Panc1 (cell line): ENCODE measurements around the gene BMI1. TPM values are rescaled to one million over a fixed set of nuclear protein-coding genes. Genes with fewer than 3 reads are reported as not detected.

ENCODE experiments used
- ATAC-seq: fragments of 200-7000 bp; cut with Tn5 transposase; 2 replicates; pipeline ENCODE4 v1.9.1; 2020; ENCODE audit warnings: mild to moderate bottlenecking, moderate library complexity
- BruUV-seq: library from RNA; stranded (reverse); fragments of 400-500 nt; replicated peaks from 2 replicates; lab custom pipeline; 2021; lab: Mats Ljungman, UMichigan
- CTCF ChIA-PET: fragments of 300-600 bp; sonication (Branson Sonifier 250); formaldehyde crosslinking; loops from one replicate; lab custom pipeline; 2022; ENCODE audit warnings: antibody characterized with exemption; lab: Charles Lee
- POLR2A ChIA-PET: fragments of 300-600 bp; sonication (Branson Sonifier 250); formaldehyde crosslinking; loops from one replicate; lab custom pipeline; 2022; ENCODE audit warnings: antibody characterized with exemption; lab: Charles Lee
- DNase-seq: peaks from one replicate; pipeline ENCODE4 v3.0.0-alpha.2; 2010; ENCODE audit warnings: low read depth, low spot score
- H3K27ac ChIP-seq: 2 replicates; pipeline ENCODE4 v1.5.1; 2011; ENCODE audit warnings: mild to moderate bottlenecking, low read length, inconsistent platforms
- H3K27me3 ChIP-seq: fragments of 200-500 bp; sonication (Bioruptor generic); 2 replicates; pipeline ENCODE4 v1.6.0; 2014; ENCODE audit warnings: low read length, inconsistent platforms; ENCODE audit not compliant: control insufficient read depth, insufficient read depth
- H3K36me3 ChIP-seq: fragments of 200-500 bp; sonication (Bioruptor generic); 2 replicates; pipeline ENCODE4 v1.5.1; 2014; ENCODE audit warnings: inconsistent platforms, mild to moderate bottlenecking, low read length, moderate library complexity; ENCODE audit not compliant: control insufficient read depth, insufficient read depth
- H3K4me1 ChIP-seq: 2 replicates; pipeline ENCODE4 v1.5.1; 2011; ENCODE audit warnings: inconsistent platforms, mild to moderate bottlenecking, low read length, moderate library complexity; ENCODE audit not compliant: control insufficient read depth, insufficient read depth
- H3K4me3 ChIP-seq, 2 experiments: 2 replicates each; pipeline ENCODE4 v1.5.1; 2011 to 2012; ENCODE audit warnings: low read depth in 2 of 2, low read length in 2 of 2, mild to moderate bottlenecking in 2 of 2, inconsistent platforms in 1 of 2, moderate library complexity in 1 of 2
- H3K9me3 ChIP-seq: fragments of 200-500 bp; sonication (Bioruptor generic); 2 replicates; pipeline ENCODE4 v1.5.1; 2014; ENCODE audit warnings: low read depth, mild to moderate bottlenecking, inconsistent platforms, low read length, moderate library complexity; ENCODE audit not compliant: control insufficient read depth, insufficient read depth
- POLR2AphosphoS5 ChIP-seq: IDR thresholded peaks from 2 replicates; pipeline ENCODE4 v1.6.1; 2012; ENCODE audit warnings: mild to moderate bottlenecking, low read depth, low read length, moderate library complexity
- SIN3A ChIP-seq: IDR thresholded peaks from 2 replicates; pipeline ENCODE4 v1.6.1; 2012; ENCODE audit warnings: low read depth, mild to moderate bottlenecking, low read length, moderate library complexity, borderline replicate concordance; ENCODE audit not compliant: insufficient read depth
- TCF7L2 ChIP-seq: IDR thresholded peaks from 2 replicates; pipeline ENCODE4 v1.6.1; 2011; ENCODE audit warnings: mild to moderate bottlenecking, low read depth, low read length, inconsistent platforms
- in situ Hi-C: cut with HindIII; loops from 2 replicates; pipeline ENCODE4 v1.10.0; 2016; ENCODE audit warnings: low sequenced_read_pairs, low pct_unique_long_range_greater_than_20kb
- intact Hi-C: fragments of 100-400 bp; cut with micrococcal nuclease; formaldehyde crosslinking; loops from one replicate; pipeline ENCODE4 v1.10.0; 2022; ENCODE audit not compliant: unreplicated experiment
- total RNA-seq: library from RNA; stranded (reverse); gene quantifications from one replicate; pipeline ENCODE4 v1.2.1, GENCODE V29; 2021; ENCODE audit not compliant: unreplicated experiment
- TF ChIP-seq, protein P1 (sequence below): fragments of 450-650 bp; IDR thresholded peaks from 2 replicates; pipeline ENCODE4 v1.5.1; 2017; ENCODE audit warnings: mild to moderate bottlenecking
- TF ChIP-seq, protein P2 (sequence below), 2 experiments: IDR thresholded peaks; 2 replicates each; pipeline ENCODE4 v1.6.1; 2011 to 2012; ENCODE audit warnings: low read depth in 2 of 2, control low read depth in 1 of 2, low read length in 1 of 2, mild to moderate bottlenecking in 1 of 2, moderate library complexity in 1 of 2; ENCODE audit not compliant: insufficient read depth in 1 of 2

Gene BMI1
- total RNA-seq, 1 experiment from 2014 or later, result 55.1 TPM

GRCh38 chr10:22363305-22363704, 42.4 kb downstream of the BMI1 start:
- ChIA-PET POLR2A (interaction anchor here (0.8 kb wide), 1 partner anchor 175 kb away, joined by 3 read pairs; no protein-coding TSS in a partner anchor), CTCF (no interaction called here)
- BruUV-seq, result no TSS peak
- intact Hi-C loops, result no loop called here
- no peaks in the 10 kb centered on the region for H3K9me3 ChIP-seq
- H3K27me3 ChIP-seq, result no peaks in the 10 kb centered on the region
- H3K27ac ChIP-seq, result no peak overlapping the region
- ATAC-seq (no peak), DNase-seq (no peak)
- TF ChIP-seq POLR2AphosphoS5 (no peak), SIN3A (no peak), TCF7L2 (no peak)
- TF ChIP-seq, protein P1, sequence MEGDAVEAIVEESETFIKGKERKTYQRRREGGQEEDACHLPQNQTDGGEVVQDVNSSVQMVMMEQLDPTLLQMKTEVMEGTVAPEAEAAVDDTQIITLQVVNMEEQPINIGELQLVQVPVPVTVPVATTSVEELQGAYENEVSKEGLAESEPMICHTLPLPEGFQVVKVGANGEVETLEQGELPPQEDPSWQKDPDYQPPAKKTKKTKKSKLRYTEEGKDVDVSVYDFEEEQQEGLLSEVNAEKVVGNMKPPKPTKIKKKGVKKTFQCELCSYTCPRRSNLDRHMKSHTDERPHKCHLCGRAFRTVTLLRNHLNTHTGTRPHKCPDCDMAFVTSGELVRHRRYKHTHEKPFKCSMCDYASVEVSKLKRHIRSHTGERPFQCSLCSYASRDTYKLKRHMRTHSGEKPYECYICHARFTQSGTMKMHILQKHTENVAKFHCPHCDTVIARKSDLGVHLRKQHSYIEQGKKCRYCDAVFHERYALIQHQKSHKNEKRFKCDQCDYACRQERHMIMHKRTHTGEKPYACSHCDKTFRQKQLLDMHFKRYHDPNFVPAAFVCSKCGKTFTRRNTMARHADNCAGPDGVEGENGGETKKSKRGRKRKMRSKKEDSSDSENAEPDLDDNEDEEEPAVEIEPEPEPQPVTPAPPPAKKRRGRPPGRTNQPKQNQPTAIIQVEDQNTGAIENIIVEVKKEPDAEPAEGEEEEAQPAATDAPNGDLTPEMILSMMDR, result no peak
- TF ChIP-seq, protein P2, sequence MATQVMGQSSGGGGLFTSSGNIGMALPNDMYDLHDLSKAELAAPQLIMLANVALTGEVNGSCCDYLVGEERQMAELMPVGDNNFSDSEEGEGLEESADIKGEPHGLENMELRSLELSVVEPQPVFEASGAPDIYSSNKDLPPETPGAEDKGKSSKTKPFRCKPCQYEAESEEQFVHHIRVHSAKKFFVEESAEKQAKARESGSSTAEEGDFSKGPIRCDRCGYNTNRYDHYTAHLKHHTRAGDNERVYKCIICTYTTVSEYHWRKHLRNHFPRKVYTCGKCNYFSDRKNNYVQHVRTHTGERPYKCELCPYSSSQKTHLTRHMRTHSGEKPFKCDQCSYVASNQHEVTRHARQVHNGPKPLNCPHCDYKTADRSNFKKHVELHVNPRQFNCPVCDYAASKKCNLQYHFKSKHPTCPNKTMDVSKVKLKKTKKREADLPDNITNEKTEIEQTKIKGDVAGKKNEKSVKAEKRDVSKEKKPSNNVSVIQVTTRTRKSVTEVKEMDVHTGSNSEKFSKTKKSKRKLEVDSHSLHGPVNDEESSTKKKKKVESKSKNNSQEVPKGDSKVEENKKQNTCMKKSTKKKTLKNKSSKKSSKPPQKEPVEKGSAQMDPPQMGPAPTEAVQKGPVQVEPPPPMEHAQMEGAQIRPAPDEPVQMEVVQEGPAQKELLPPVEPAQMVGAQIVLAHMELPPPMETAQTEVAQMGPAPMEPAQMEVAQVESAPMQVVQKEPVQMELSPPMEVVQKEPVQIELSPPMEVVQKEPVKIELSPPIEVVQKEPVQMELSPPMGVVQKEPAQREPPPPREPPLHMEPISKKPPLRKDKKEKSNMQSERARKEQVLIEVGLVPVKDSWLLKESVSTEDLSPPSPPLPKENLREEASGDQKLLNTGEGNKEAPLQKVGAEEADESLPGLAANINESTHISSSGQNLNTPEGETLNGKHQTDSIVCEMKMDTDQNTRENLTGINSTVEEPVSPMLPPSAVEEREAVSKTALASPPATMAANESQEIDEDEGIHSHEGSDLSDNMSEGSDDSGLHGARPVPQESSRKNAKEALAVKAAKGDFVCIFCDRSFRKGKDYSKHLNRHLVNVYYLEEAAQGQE (IDR thresholded peaks at IDR 0.05; ENCODE audit: insufficient read depth in 1 of 2, low read depth in 2 of 2, low read length in 1 of 2), result no peak
- H3K4me3 ChIP-seq, result no peak overlapping the region
- no peaks in the 10 kb centered on the region for H3K36me3 ChIP-seq
- H3K4me1 ChIP-seq, result no peaks in the 10 kb centered on the region
- in situ Hi-C loops, result no loop called here

GRCh38 chr10:22364407-22365140, 43.7 kb downstream of the BMI1 start:
- BruUV-seq, result no TSS peak
- intact Hi-C loops, result no loop called here
- Histone ChIP-seq H3K36me3 (no peaks in the 10 kb centered on the region), H3K4me1 (no peaks in the 10 kb centered on the region), H3K27me3 (no peaks in the 10 kb centered on the region), H3K9me3 (no peaks in the 10 kb centered on the region), H3K4me3 (no peak overlapping the region), H3K27ac (no peak overlapping the region)
- TF ChIP-seq SIN3A (no peak), TCF7L2 (no peak), POLR2AphosphoS5 (no peak)
- TF ChIP-seq, protein P2 (IDR thresholded peaks at IDR 0.05; ENCODE audit: insufficient read depth in 1 of 2, low read depth in 2 of 2, low read length in 1 of 2), result no peak
- TF ChIP-seq, protein P1, result no peak
- ChIA-PET CTCF (no interaction called here), POLR2A (no interaction called here)
- ATAC-seq, result no peak
- no peak for DNase-seq
- in situ Hi-C loops, result no loop called here
